Measurements from ENCODE around the gene SERPINA12.

GRCh38 chr14:94522115-94522724 lies 13.0 kb upstream of the SERPINA12 start:
- TF ChIP-seq CTCF (IDR thresholded peaks at IDR 0.05) (no peak), POLR2A (IDR thresholded peaks at IDR 0.05) (no peak)
